ENCODE measurements around the gene CPPED1.
"Not testable (repeated sequence)": the region's sequence is repeated elsewhere in the genome, so short reads cannot be mapped to it uniquely, and the experiment has no call there.

Gene CPPED1

DNA sequence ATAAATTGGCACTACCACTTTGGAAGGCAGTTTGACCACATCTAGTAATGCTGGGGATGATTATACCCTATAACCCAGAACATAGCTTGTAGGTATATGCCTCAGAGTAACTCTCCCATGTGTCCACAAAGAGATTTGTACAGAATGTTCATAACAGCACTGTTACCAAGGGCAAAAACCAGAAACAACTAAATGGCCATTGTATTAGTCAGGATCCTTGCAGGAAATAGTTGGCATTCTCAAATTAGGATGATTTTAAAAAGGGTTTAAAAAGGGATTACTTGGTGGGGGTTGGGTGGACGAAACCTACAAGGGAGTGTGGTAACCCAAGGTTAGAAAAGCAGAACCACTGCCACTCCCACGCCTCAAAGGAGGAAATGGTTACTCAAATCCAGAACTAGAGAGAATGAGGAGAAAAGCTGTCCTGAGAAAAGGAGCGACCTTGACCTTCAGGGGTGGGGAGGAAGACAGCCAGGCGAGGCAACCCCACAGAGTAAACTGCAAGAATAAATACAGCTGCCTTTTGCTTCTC is 2.1 kb downstream of the CPPED1 start:
- peak; percentile 60 to 65 for DNase-seq

DNA sequence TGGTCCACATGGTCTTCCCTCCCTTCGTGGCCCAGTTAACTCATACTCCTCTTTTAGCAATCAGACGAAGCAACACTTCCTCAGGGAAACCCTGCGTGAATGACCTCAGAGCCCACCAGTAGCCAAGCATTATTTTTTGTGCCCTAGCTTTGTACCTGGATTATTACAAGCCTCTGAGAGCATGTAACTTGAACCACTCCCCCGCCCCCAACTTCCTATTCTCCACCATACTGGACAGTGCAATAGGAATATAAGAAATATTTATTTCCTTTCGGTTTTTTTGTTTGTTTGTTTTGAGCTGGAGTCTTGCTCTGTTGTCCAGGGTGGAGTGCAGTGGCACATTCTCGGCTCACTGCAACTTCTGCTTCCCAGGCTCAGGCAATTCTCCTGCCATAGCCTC is 2.9 kb downstream of the CPPED1 start:
- no peak for DNase-seq

DNA sequence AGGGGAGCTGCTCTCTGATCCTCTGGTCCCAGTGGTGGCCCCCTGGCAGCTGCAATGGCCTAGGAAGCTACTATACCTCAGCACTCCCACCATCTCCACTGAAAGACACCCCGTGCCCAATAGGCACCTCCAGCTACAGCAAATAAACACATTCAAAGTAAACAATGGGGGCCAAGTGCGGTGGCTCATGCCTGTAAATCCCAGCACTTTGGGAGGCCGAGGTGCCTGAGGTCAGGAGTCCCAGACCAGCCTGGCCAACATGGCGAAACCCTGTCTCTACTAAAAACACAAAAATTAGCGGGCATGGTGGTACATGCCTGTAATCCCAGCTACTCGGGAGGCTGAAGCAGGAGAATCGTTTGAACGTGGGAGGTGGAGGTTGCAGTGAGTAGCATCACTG is 3.7 kb downstream of the CPPED1 start:
- not testable (repeated sequence) for DNase-seq

DNA sequence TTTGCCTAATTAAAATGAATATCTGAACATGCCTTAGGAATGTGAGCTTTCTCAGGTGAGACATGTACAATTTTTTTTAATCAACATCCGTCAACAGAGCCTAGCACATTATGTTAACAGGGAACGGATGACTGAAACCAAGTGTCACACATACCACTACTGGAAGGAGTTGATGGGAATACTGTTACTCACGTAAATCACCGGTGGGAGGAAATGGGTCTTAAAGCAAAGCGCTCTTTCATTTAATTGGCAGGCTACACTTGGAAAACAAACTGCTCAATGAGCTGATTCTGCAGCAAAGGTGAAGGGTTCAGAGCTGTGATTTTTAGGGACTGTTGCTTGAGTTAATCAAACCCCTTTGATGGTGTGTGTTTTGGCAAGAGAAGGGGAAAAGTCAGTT is 4.8 kb downstream of the CPPED1 start:
- no peak for DNase-seq

DNA sequence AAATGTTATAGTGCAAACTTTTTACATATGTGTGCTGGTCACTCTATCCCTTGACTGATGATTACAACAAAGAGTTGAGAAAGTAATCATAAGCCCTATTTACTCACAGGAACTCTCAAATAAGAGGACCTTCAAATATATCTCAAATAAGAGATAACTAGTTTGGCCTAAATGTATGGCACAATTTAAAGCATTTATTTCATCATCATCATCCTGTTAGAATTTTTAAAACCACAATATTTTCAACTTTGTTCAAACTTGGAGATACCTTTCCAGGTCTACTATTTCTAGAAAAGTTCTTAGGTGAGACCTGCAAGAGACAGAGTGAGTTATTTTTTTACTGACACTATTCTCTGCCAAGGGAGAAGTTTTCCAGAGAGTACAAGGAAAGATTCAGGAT is 5.5 kb downstream of the CPPED1 start:
- DNase-seq = no peak

DNA sequence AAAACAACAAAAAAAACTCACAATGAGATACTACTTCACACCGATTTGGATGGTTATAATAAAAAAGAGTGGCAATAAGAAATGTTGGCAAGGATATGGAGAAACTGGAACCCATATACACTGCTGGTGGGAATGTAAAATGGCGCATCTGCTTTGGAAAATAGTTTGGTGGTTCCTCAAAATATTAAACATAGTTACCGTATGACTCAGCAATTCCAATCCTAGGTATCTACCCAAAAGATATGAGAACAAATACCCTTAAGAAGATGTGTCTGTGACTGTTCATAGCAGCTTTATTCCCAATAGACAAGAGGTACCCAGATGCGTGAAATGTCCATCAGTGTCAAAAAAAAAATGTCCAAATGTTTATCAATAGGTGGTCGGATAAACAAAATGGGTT is 7.2 kb downstream of the CPPED1 start:
- no peak for DNase-seq

DNA sequence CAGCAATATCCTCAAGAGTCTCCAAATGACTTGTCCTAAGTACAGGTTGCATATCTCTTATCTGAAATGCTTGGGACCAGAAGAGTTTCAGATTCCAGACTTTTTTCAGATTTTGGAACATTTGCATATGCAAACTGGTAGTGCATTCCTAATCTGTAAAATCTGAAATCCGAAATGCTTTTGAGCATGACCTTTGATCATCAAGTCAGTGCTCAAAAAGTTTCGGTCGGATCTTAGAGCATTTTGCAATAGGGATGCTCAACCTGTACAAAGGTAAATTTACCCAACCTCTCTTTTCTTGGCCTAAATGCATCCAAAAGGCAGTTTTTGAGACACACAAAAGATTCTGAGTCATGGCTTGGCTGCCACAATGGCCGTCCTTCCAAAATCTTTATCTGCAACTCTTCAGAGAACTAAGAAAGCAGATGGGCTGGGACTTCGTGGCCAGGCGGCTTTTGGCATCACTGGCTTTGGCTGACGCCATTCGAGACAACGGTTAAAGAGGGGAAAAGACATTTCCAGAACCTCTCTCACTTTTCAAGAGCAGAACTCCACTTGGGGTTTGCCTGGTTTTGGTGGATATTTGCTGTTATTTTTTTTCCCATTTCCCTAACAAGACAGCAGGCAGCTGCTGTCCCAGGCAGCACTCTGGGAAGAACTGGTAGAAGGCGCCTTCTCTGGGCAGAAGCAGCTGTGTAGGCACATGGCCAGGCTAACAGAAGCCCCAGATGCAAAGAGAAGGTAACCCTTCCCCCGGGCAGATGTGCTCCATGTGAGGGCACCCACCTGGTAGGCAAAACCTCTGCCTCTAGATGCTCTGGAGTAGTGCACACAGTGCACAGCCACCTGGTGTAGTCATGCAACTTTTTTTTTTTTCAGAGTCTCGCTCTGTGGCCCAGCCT is 8.9 kb downstream of the CPPED1 start:
- DNase-seq = no peak

DNA sequence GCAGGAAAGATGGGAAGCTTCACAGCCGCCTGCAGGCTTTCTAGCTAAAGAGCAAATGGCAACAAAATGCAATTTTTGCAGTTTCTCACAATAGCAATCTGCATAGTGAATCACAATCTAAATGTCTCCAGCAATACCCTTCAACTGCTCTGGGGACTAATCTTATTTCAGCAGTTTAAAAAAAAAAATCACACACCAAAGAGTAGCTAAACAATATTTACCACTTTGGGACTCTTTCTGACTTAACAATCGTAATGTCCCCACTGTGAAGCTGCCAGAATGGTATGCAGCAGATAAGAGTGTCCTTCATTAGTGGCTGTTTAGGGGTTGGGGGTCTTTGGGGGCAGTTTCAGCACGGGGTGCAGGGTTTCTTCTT is 9.8 kb downstream of the CPPED1 start:
- no peak for DNase-seq

DNA sequence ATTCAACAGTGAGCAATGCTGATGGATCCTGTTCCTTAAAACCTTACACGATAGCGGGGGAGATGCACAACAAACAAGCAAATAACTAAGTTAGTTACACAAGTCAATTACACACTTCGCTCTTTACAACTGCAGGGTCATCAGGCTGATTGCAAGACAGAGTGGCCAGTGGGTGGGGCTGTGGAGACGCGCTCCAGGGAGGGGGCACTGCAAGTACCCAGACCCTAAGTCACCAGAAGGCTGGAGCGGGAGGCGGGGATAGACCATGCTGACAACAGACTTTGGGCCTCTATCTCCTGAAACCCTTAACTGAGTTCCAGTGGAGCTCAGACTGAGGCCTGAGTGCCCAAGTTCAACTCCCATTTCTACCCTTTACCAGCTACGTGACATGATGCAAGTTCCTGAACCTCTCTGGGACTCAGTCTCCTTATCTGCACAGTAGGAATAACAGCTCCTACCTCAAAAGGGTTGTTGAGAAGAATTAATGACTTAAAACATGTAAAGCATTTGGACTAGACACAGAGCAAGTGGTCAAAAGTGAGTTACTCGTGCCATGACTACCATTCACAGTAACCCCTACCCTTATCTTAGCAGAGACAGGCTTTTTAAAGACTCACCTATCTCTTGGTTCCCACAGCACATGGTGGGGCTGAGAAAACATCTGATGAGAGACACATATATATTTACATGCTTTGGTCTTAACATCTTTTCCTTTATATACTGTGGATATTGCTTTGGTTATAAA is 10.4 kb downstream of the CPPED1 start:
- DNase-seq = no peak

DNA sequence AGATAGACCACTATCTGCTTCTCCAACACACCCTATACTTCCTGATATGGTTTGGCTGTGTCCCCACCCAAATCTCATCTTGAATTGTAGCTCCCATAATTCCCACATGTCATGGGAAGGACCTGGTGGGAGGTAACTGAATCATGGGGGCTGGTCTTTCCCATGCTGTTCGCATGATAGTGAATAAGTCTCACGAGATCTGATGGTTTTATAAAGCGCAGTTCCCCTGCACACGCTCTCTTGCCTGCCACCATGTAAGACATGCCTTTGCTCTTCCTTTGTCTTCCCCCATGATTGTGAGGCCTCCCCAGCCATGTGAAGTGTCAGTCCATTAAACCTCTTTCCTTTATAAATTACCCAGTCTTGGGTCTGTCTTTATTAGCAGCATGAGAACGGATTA is 11.2 kb downstream of the CPPED1 start:
- DNase-seq = not testable (repeated sequence)

DNA sequence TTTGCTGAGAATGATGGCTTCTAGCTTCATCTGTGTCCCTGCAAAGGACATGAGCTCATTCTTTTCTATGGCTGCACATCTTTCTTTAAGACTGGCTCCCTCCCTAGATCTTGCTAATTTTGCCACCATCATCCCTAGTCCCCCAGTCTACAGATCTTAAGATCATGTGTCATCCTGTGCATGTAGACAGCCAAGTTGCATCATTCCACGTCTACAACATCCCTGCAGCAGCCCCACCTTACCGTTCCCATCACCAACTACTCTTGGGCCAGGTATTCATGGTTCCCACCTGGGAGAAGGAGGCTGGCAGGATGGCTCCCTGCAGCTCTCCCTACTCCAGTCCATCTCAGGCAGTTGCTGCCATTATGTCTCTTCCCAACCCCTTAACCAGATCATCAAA is 12.3 kb downstream of the CPPED1 start:
- no peak for DNase-seq

DNA sequence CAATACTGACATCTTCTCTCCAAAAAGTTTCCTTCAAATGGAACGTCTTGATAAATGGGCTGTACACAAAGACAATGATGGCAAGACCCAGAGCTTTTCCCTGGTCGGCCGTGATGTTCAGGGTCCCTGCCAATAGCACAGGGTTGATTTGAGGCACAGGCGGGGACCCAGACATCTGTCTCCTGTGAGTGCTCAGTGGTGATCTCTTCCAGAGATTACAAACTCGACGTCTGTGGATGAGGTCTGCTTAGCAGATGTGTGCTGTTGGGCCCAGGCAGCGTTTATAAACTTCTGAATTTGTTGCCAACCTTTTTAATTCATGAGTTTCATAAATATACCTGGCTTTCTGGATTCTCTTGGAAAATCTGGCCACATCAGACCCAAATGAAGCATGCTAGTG is 14.9 kb downstream of the CPPED1 start:
- no peak for DNase-seq

DNA sequence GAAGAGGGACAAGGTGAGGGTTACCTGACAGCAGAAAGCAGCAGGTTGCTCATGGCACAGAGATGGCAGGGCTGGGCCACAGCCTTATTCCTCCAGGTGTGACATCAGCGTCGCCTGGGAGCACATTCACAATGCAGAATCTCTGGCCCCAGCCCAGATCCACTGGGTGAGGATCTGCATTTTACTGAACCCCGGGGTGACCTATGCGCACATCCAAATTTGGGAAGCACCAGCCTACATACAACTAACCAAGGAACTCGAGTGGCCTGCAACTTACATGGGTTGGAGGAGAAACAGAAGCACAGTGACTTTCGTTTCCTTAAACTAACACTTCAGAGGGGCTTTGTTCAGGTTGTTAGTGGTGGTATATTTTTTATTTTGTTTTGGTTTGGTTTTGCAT is 17.6 kb downstream of the CPPED1 start:
- no peak for DNase-seq

DNA sequence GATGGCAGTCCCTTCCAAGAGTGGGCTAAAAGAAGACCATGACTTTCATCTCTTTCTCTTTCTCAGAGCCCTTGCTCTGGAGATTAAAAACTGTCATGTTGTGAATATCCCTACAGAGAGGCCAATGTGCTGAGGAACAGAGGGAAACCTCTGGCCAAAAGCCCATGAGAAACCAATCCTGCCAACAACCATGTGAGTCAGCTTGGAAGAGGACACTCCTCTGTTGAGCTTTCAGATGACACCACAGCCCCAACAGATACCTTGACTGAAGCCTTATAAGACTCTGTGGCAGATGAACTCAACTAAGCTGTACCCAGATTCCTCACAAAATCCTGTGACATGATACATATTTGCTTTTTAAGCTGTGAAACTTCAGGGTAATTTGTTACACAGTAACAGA is 19.6 kb downstream of the CPPED1 start:
- no peak for DNase-seq

DNA sequence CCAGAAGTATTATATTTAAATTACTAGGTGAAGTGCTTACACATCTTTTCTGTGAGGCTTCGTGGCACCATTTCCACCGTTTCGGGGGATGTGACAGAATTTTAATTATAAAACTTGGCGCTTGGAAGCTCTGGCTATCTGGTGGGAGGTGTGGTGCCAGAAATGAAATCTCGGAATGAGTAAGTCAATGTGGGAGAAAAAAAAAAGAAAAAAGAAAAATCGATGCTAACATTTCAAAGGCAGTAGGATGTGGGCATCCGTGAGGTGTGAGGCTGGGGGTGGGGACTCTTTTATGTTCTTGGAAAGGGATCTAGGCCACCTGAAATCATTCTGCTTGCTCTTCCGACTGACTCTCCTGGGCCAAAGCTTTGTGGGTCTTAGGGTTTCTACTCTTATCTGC is 21.9 kb downstream of the CPPED1 start:
- no peak for DNase-seq

DNA sequence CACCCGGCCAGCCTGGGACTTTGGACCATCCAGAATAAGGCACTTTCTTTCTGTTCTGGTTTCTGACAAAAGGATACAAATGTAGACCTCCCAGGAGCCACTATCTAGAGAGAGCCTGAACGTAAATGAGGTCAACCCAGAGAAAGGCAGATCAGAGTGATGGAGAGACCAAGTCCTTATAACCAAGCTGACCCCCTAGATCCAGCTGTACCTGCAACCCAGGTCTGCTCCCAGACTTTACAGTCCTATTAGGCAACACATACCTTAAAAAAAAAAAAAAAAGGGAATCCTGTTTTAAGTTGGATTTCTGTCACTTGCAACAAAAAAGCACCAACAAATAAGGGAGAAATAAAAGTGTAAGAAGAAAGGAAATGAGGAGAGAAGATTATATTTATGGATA is 23.2 kb downstream of the CPPED1 start:
- no peak for DNase-seq

DNA sequence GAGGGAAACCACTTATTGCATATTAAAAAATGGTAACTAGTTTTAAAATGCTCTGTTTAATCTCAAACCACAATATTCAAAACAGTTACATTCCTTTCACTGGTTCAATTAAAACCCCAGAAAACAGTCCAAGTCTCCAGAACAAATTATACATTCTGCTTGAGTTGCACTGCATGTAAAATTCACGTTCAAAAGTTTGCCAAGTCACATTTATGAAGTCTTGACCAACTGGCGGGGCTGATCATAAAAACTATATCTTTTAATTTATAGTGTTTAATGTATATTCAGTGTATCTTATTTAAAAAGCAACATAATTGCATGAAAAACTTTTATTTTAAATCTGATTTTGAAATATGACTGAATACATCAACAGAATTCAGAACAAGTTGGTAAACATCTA is 25.0 kb downstream of the CPPED1 start:
- no peak for DNase-seq

DNA sequence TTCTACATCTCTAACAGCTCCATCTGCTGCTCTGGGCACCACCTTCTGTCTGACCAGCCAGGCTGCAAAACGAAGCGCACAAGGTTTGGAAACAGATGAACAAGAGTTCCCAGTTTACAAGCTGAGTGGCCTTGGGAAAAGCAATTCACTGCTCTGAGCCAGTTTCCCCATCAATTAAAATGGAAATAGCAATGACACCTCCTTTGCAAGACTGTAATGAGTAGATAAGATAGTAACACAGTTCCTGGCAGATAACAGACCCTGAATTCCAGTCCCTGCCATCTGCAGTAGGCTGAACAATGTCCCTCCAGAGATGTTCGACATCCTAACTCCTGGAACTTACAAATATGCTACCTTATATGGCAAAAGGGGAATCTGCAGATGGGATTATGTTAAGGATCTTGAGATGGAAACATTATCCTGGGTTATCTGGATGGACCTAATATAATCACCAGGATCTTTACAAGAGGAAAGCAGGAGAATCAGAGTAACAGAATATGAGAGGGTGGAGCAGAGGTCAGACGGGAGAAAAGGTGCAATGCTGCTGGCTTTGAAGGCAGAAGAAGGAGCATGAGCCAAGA is 27.9 kb downstream of the CPPED1 start:
- no peak for DNase-seq

DNA sequence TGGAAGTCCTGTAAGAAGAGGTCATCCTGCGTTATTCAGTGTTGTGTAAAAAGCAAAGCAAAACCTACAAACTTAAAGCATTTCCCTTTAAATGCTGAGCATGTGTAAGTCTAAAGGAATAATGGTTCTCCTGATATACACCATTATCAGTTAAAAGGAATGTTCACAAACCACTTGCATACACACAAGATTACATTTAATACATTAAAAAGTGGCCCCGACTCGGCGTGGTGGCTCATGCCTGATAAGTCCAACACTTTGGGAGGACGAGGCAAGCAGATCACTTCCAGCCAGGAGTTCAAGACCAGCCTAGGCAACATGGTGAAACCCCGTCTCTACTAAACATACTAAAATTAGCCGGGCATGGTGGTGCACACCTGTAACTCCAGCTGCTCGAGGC is 30.5 kb downstream of the CPPED1 start:
- no peak for DNase-seq

DNA sequence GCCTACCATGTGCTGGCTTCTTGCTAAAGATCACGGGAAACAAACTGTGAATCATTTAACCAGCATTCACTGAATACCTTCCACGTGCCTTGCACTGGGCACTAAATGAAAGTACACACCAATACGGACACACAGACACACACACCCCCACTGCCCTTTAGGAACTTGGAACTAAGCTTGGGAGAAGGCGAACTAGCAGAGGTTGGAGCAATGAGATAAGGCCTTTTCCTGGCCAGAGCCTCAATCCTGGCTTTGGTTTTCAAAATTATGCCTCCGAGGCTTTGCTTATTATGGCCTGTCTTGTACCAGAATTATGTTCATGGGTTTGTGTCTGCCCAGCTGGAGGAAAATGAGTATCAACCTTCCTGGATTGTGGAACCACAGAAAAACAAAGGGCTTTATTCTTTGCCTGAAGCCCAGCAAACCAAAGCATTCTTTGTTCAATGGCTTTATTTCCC is 32.3 kb downstream of the CPPED1 start:
- DNase-seq = no peak

DNA sequence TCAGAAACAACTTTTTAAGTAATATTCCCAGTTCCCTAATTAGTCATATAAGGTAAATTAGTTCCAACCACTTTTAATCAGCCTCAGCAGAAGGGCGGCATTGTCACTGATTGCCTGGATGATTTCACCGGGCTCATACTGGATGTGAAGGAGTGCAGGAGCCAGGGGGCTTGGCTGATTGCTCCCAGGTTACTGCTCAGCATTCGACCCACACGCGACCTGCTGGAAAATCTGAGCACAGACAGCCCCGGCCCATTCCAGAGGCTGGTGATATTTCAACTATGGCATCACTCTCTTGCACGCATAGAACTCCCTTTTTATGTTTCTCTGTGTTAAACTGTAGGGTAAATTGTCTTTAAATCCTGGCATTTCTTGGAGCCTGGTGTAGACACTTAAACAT is 34.2 kb downstream of the CPPED1 start:
- DNase-seq = no peak

DNA sequence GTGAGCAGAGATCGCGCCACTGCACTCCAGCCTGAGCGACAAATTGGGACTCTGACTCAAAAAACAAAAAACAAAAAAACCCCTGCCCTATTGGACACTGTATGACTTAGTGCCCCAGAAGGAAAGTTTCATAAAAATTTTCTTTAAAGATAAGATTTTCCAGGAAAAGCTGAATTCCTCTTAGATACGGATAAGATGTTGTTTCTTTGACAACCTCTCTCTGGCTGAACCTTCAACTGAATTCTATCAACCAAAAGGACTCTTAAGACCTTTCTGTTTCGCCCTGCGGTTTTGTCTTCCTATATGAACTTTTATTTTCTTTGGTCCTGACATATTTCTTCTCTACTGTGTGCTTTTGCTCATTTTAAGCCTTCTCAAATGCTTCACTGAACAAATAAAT is 35.8 kb downstream of the CPPED1 start:
- DNase-seq = no peak

DNA sequence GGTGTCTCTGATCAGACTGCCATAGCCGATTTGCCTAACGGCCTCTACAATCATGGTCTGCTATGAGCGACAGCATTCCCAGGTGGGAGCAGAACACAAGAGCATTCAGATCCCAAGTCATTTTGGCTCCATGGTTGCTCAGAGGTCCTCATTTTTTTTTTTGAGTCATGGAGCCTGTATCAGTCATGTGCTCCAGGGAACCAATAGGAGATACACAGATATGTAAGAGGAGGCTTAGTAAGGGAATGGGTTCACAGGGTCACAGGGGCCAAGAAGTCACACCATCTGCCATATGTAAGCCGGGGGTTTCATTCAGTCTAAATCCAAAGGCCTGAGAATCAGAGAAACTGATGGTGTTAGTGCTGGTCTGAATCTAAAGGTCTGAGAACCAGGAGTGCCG is 36.8 kb downstream of the CPPED1 start:
- no peak for DNase-seq

DNA sequence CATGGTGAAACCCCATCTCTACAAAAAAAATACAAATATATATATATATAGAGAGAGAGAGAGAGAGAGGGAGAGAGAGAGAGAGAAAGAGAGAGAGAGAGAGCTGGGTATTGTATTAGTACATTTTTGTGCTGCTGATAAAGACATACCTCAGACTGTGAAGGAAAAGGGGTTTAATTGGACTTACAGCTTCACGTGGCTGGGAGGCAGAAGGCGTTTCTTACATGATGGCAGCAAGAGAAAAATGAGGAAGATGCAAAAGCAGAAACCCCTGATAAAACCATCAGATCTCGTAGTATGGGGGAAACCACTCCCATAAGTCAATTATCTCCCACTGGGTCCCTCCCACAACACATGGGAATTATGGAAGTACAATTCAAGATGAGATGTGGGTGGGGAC is 37.5 kb downstream of the CPPED1 start:
- DNase-seq = not testable (repeated sequence)

All from Kasumi-1 (cell line).